ENCODE results near the gene SCAMP2.
A peak's percentile ranks its signal among the peaks of the same experiment; 100 is the strongest.
"Not testable (repeated sequence)": the region's sequence is repeated elsewhere in the genome, so short reads cannot be mapped to it uniquely, and the experiment has no call there.

SCAMP2 gene, protein sequence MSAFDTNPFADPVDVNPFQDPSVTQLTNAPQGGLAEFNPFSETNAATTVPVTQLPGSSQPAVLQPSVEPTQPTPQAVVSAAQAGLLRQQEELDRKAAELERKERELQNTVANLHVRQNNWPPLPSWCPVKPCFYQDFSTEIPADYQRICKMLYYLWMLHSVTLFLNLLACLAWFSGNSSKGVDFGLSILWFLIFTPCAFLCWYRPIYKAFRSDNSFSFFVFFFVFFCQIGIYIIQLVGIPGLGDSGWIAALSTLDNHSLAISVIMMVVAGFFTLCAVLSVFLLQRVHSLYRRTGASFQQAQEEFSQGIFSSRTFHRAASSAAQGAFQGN

DNA sequence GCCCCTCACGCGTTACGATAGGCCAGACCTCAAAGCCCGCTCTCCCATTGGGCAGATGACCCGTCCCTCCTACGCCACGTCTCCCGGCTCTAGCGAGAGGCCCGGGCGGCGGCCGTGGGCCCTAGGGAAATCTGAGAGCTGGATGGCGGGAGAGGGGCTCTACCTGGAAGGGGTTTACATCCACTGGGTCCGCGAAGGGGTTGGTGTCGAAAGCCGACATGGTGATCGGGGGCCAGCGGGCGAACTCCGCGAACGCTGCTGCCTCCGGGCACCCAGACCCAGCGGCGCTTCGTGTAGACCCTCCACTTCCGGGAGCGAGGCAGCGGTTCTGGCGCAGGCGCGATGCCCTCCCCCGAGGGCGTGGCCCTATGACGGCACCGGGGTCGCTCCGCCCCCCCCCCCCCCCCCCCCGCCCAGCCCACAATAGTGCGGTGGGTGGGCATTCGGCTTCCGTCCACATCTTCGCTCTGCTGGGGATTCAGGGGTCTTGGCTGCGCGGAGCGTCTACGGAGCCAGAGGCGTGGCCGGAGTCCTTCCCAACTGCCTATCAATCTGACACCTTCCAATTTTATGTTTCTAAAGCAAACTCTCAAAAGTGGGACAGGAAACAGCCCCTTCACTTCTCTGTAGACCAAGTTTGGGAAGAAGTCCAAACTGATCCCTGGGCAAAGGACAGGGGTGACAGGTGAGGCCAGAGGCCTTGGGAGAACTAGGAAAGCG, at the start of gene SCAMP2:
Gene SCAMP2 (minus strand): TSS at position 330 of the 720 bp plus-strand sequence. CDS start 110 bp downstream, at position 220.
- peak; percentile 92 for DNase-seq

DNA sequence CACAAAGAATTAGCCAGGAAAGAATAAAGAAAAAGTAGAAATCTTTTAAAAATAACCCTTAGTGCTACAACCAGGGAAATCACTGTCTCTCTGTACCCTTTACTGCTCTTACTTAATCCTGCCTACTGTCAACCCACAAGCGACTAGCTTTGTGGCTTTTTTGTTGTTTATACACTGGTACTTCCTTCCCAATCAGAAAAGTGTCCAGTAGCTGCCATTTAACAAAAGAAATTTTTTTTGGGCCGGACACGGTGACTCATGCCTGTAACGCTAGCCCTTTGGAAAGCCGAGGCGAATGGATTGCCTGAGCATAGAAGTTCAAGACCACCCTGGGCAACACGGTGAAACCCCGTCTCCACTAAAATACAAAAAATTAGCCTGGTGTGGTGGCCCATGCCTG, 47.3 kb upstream of the SCAMP2 start:
- DNase-seq: no peak

DNA sequence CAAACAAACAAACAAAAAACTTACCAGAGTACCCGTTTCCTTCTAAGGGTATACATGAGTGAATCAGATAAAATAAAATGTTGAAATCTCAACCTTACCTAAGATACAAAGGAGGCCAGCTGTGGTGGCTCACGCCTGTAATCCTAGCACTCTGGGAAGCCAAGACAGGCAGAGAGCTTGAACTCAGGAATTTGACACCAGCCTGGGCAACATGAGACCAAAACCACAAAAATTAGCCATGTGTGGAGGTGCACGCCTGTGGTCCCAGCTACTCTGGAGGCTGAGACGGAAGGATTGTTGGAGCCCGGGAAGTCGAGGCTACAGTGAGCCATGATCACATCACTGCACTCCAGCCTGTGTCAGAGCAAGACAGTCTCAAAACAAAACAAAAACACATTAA, 44.5 kb upstream of the SCAMP2 start:
- DNase-seq: no peak

DNA sequence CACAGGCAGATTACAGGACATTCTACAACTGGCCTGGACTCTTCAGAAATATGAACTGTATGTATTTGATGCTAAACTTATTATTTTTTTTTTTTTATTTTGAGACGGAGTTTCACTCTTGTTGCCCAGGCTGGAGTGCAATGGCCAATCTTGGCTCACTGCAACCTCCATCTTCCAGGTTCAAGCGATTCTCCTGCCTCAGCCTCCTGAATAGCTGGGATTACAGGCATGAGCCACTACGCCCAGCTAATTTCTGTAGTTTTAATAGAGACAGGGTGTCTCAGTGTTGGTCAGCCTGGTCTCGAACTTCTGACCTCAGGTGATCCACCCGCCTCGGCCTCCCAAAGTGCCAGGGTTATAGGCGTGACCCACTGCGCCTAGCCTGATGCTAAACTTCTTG, 40.6 kb upstream of the SCAMP2 start:
- DNase-seq: not testable (repeated sequence)

DNA sequence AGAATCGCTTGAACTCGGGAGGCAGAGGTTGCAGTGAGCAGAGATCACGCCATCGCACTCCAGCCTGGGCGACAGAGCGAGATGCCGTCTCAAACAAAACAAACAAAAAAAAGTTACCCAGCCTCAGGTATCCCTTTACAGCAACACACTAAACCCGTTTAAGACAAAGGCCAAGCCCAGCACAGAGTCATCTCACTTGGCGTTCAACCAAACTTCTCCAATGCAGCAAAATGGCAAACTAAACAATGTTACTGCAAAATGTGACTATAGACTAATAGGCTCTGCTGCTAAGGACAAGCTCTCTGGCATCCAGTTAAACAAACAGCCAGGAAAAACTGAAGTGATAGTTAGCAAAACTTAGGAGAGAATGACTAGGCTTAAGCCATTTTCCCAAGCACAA, 39.9 kb upstream of the SCAMP2 start:
- no peak for DNase-seq

DNA sequence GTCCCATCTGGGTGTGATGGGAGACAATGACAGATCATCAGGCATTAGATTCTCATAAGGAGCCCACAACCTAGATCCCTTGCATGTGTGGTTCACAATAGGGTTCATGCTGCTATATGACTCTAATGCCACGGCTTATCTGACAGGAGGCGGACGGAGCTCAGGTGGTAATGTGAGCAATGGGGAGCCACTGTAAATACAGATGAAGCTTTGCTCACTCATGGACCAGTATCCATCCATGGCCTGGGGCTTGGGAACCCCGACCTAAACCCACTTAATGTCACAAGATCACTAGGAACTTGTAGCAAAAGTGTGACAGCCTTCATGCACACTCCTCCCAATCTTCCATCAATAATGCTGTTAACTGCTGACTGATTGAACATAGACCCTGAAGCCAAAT, 35.5 kb upstream of the SCAMP2 start:
- no peak for DNase-seq

DNA sequence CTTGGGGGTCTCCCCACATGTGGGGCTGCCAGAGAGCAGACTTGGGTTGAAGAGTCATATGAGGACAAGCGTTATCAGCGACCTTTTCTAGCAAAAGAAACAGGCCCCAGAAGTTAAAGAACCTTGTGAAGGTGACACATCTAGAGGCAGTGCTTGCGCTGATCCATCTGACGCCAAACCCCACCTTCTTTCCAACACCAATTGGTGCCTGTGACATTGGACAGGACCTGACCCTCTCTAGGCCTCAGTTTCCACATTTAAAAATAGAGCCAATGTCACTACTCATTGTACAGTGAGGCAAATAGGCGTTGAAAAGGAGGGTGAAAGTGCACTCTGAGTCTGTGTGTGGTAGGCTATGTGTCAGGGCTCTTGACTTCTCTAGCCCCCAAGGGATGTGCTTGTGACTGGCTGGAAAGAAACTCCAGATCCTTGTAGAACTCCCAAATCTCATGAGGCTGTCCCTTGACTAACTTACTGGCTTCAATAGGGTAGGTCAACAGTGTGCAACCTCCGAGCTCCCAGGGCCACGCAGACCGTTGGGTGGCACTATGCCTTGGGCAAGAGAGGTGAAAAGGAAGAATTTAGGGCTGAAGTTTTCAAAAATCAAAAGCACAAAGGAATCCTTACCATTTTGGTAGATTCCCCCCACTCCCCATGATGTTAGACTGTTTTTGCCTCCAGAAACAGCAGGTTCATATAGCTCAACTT, 34.2 kb upstream of the SCAMP2 start:
- no peak for DNase-seq

DNA sequence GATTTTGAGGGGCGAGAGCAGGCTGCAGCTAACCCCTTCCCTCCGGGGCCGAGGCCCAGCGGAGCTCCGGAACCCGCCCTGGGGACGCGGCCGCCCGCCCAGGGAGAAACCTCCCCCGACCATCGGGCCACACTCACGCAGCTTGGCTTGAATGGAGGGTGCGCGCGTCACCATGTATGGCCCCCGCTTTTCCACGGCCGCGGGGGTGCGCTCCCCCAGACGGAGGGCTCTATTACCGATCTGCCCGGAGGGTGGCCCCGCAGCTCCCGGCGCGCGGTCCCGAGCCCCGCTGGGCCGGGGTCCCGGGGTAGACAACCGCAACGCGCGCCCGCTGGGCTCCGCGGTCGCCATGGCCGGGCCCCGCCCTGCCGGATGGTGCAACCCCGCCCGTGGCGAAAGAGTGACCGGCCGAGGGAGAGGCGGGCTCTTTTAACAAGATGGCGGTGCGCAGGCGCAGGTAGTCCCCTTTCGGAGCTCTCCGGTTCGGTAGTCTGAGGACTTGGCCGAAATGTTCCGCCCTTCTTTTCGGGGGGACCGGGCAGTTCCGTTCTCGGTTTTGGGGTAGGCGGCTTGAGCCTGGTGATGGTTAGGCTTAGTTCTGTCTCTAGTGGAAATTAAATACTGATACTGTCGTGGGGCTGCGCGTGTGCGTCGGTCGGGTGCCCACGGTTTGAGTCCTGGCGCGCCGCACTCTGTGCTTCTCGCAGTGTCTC, 33.4 kb upstream of the SCAMP2 start, which contains the start of gene FAM219B:
Gene FAM219B (minus strand): TSS at position 402 of the 713 bp plus-strand sequence. CDS start 51 bp downstream, at position 351.
- peak; percentile 80 to 81 for DNase-seq

DNA sequence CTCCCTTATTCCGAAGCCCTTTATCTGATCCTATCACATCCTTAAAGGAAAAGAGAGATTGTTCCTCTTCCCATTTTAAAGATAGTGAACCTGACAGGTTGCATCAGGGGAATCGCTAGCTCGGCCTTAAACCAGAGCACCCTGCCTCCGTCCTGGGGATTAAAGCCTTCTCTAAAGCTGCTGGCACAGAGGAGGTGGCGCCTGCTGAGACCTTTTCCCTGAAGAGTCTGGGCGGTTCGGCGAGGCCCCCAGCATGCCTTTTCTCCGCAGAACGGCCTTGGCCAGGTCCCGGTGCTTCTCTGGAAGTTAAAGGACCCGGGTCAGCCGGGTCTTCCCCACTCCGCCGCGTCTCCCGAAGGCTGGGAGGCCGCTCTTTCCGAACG, 32.9 kb upstream of the SCAMP2 start:
- no peak for DNase-seq

DNA sequence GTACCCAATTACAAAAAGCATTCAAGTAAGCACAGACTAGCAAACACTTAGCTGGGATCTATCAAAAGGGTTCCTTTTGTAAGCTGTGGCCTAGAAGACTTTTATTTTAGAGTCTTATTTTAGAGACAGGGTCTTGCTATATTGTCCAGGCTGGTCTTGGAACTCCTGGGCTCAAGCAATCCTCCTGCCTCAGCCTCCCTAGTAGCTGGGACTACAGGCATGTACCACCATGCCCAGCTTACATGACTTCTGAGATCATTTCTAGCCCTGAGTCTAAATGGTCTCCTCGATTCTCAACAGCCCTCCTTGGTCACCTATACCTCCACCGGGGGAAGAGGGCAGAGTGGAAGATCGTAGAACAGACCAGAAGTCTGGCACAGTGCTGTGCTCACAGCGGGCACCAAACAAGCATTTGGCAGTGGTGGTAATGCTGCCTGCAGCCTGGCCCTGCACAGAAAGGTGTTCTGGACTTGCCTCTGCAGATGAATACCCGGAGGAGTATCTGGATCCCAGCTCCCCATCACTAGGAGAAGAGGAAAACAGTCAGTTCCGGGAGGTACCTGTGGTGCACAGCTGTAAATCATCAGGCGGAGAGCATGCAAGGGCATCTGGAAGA, 31.1 kb upstream of the SCAMP2 start:
- no peak for DNase-seq

DNA sequence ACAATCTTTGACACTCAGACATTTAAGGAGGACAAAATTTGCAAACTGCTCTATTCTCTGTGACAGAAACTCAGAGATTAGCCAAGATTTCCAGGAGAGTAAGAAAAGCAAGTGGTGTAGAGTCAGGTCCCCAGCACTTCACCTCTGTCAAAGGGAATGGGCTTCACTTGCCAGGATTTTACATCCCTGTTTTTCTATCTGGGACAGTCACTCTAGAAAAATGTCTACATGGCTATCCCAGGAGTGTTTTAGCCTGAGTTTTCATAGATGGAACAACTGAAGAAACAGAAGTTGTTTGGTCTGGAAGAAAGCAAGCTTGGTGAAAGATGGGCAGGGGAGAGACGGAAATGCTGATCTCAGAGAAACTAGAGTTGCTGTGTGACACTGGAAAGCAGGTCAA, 30.5 kb upstream of the SCAMP2 start:
- DNase-seq: no peak

DNA sequence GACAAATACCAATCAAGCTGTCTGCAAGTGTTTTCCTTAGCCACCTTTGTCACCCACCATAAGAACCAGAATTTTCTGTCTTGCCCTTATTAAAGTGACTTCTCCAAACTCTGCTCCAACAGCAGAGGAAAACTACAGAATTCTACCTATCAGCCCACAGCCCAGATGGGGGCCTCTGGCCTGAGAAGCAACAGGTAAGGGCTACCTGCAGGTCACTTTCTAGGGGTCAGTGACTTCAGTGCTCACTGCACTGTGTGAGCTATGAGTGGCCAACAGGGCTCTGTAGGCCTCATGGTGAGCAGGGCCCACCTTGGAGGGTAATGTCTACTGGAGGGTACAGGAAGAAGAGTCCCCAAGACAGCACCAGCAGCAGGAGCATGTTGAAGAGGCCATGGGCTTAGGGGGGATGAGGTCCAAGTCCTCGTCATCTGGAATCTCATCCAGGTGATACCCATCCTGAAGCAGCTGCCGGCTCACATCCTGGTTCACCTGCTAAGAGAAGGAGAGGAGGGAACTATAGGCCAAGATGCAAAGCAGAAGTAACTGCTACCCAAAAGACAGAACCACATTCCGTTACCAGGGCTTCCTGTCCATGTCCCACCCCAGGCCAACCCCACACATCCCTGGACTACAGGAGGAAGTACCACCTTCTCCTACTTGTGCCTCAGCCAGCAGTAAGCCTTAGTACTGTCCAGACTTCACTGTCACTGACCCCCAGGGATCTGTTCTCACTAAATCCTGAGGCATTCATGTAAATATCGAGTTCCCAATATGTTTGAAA, 29.3 kb upstream of the SCAMP2 start:
- no peak for DNase-seq

DNA sequence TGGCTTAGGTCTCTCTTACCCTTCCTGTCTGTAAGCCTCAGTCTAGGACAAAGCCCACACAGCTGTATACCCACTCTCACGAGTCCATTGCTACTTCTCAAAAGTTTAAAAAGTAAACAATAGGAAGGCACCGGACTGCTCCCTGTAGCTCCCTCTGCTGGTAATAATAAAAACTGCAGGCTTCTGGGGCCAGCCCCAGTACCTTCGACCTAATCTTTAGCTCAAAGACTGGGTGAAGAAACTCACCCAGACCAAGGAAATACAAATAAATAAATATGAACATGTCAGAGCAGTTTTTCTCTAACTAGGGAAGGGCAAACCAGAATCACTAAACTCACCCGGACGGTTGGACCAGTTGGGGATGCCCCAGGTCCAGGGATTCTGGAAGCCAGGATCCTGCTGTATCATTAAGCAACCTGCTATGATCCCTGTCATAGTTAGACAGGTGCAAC, 28.5 kb upstream of the SCAMP2 start:
- DNase-seq: peak; percentile 68 to 82

DNA sequence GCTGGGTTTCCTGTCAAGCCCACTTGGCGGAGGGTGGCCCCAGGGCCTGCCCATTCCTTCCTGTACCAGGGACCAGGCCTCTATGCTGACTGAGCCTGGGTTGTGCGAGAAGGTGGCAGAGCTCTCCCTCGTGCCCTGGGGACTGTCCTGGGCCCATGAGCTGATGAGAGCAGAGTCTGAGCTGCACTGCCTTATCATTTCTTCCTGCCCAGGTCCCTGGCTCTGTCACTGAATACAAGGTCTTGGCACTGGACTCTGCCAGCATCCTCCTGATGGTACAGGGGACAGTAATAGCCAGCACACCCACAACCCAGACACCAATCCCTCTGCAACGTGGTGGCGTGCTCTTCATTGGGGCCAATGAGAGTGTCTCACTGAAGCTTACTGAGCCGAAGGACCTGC, 24.1 kb upstream of the SCAMP2 start:
- no peak for DNase-seq

DNA sequence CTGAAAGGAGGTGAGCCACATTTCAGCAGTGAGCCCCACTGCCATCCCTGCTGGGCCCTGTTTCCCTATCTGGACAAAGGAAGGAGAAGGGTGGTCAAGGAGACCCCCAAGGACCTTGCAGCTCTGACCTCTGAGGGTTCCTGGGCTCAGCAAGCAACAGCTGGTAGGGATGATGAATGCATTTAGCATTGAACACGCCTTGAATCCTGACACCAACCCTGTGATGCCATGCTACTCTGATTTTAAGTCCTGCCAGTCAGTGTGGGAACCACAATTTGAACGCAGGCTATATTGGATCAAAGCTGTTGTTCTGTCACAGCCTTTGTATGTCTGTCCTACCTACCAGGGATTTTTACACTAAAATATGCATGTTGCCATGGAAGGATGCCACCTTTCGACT, 23.2 kb upstream of the SCAMP2 start:
- no peak for DNase-seq

DNA sequence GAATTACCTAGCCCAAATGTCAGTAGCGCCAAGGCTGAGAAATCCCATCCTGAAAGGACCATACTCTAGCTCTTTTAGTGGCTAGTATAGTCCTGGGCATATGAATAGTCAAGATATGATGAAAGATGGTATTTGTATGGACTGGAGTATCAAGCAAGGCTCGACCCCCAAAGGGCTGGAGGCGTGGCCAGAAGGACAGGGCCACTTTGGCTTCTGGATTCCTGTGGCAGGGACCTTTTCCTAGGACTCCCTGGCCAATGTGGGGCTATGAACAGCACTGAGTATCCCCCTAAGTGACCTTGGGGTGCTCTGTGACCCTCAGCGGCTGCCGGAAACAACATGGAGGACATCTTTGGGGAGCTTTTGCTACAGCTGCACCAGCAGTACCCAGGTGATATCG, 22.7 kb upstream of the SCAMP2 start:
- DNase-seq: no peak

DNA sequence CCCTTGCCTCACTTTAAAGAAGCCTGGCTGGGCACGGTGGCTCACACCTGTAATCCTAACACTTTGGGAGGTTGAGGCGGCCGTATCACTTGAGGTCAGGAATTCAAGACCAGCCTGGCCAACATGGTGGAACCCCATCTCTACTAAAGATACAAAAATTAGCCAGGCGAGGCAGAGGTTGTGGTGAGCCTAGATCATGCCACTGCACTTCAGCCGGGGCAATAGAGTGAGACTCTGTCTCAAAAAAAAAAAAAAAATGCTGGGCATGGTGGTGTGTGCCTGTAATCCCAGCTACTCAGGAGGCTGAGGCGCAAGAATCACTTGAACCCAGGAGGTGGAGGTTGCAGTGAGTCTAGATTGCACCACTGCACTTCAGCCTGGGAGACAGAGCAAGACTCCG, 21.2 kb upstream of the SCAMP2 start:
- DNase-seq: not testable (repeated sequence)

DNA sequence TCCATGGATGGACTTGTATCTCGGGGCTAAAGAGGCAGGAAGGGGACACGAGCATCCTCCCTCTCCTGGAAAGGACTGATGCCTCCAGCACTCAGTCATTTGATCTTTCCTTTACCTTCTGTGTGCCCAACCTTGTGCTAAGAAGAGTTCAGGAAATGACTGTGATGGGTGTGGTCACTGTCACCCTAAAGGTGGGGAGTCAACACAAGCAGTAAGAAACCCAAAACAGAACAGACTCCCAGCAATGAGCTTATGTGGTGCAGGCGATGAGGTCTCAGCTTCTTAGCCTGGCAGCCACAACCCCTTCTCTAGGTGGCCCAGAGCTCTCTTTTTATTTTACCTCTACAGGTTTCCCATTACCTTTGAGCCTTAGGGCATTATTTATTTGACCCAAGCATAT, 20.5 kb upstream of the SCAMP2 start:
- peak; percentile 54 to 76 for DNase-seq

DNA sequence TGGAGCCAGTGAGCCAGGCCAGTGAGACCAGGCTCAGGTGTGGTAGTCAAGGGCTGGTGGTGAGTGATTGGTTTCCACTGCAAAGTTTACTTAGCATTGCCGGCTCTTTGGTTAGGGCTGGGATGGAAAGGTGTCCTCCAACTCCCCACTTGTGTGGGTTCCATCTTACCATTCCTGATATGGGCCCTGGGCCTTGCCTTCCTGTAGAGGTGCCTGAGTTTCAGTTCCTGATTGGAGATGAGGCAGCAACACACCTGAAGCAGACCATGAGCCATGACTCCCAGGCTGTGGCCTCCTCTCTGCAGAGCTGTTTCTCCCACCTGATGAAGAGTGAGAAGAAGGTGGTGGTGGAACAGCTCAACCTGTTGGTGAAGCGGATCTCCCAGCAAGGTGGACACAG, 19.8 kb upstream of the SCAMP2 start:
- DNase-seq: no peak

DNA sequence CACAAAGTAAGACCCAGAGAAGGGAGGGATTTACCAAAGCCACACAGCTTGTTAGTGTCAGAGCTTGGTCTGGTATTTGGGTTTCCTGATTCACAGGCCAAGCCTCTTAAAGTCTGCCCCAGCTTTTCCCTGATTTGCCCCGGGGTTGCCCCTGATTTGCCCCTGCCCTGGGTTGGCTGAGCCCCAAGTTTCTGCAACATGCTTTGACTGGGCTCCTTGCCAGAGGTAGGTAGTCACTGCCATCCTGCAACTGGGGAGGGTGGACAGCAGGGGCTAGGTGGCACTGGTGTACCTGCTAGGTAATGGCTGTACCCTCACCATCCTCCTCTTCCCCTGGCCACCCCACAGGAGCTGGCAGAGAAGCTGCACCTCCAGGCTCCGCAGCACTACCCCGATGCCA, 19.1 kb upstream of the SCAMP2 start:
- no peak for DNase-seq

DNA sequence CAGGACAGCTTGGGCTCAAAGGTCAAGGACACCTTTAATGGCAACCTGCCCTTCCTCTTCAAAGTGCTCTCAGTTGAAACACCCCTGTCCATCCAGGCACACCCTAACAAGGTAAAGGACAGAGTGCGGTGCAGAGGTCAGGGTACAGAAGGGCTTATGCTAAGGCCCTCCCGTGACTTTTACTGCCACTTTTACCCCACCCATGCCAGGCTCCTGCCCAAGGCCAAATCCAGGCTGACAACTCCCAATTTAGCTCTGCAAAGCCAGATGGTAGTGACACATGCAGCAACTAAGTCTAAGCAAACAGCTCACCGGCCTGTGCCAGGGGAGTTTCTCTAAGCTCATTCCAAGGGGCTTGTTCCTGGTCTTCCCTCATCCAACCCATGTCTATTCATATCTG, 18.3 kb upstream of the SCAMP2 start:
- DNase-seq: no peak

DNA sequence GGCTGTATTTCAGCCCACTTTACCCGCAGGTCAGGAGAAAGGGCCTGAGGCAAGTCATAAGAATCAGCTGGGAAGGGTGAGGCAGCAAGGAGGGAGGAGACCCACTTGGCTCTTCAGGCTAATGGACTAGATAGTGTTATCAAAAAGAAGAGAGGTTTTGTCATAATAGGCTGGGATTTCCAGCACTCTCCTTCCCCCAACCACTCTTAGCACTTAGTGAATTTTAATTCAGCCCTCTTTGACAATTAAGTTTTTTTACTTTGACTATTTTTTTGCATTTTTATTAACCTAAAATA, 17.4 kb upstream of the SCAMP2 start:
- DNase-seq: no peak
